HepG2 (cell line): ENCODE measurements around the gene GJC1. TPM values are rescaled to one million over a fixed set of nuclear protein-coding genes. Genes with fewer than 3 reads are reported as not detected.

Source experiments
- ATAC-seq: fragments of 200-7000 bp; cut with Tn5 transposase; 3 replicates; pipeline ENCODE4 v1.9.1; 2020; ENCODE audit warnings: mild to moderate bottlenecking, moderate library complexity
- BruUV-seq: library from RNA; stranded (reverse); fragments of 400-500 nt; replicated peaks from 2 replicates; lab custom pipeline; 2021; lab: Mats Ljungman, UMichigan
- CTCF ChIA-PET: fragments of 300-600 bp; formaldehyde crosslinking; extraction: SDS; loops from one replicate; lab custom pipeline; 2021; ENCODE audit warnings: low total read pairs, inconsistent platforms, low intra/inter-chr PET ratio; lab: Yijun Ruan, JAX
- POLR2A ChIA-PET: fragments of 350-600 bp; sonication (Branson Sonifier 250); formaldehyde crosslinking; loops from one replicate; lab custom pipeline; 2020; ENCODE audit warnings: antibody characterized with exemption, inconsistent platforms; lab: Yijun Ruan, JAX
- DNase-seq: peaks from one replicate; pipeline ENCODE4 v3.0.0-alpha.2; 2015; ENCODE audit warnings: low spot score
- FAIRE-seq: peaks from 3 replicates; lab custom pipeline; 2011; peaks lifted over from hg19 to GRCh38; lab: Jason Lieb, UNC
- H2AFZ ChIP-seq: one replicate; pipeline ENCODE4 v1.6.1; 2011; ENCODE audit warnings: low read length, inconsistent platforms
- H3K27ac ChIP-seq: fragments of 300-600 bp; 3 replicates; pipeline ENCODE4 v1.8.0; 2011; ENCODE audit warnings: mixed run types, mild to moderate bottlenecking, mixed read lengths, low read length, inconsistent platforms; ENCODE audit not compliant: insufficient read depth; ENCODE audit errors: extremely low read length
- H3K27me3 ChIP-seq, 2 experiments: fragments of 200-600 bp in 1 of 2; 2 replicates in 1 of 2; 3 replicates in 1 of 2; pipeline versions ENCODE4 v1.6.0 to v1.8.0; 2011; ENCODE audit warnings: low read length in 2 of 2, mild to moderate bottlenecking in 2 of 2, moderate library complexity in 2 of 2, inconsistent platforms in 1 of 2; ENCODE audit not compliant: insufficient read depth in 2 of 2, control insufficient read depth in 1 of 2
- H3K36me3 ChIP-seq, 2 experiments: fragments of 200-600 bp in 1 of 2; replicated peaks in 1 of 2; 2 replicates in 1 of 2; 3 replicates in 1 of 2; pipeline versions ENCODE4 v1.5.1 to v1.8.0; 2011; ENCODE audit warnings: low read length in 2 of 2, inconsistent platforms in 1 of 2; ENCODE audit not compliant: insufficient read depth in 2 of 2, control insufficient read depth in 1 of 2
- H3K4me1 ChIP-seq: 2 replicates; pipeline ENCODE4 v1.5.1; 2012; ENCODE audit warnings: low read length, inconsistent platforms; ENCODE audit not compliant: insufficient read depth
- H3K4me2 ChIP-seq: 2 replicates; pipeline ENCODE4 v1.6.0; 2011; ENCODE audit warnings: low read depth, low read length, inconsistent platforms
- H3K4me3 ChIP-seq, 3 experiments: fragments of 200-600 bp in 1 of 3; sonication (generic), shearing (Covaris generic) in 1 of 3; replicated peaks in 1 of 3; 2 replicates each; pipeline ENCODE4 v1.5.1; 2011 to 2016; ENCODE audit warnings: low read length in 3 of 3, inconsistent platforms in 2 of 3, low read depth in 2 of 3, mild to moderate bottlenecking in 2 of 3, control low read depth in 1 of 3, mixed read lengths in 1 of 3; ENCODE audit not compliant: insufficient read depth in 1 of 3
- H3K79me2 ChIP-seq: one replicate; pipeline ENCODE4 v1.6.1; 2011; ENCODE audit warnings: low read length, inconsistent platforms; ENCODE audit not compliant: insufficient read depth
- H3K9ac ChIP-seq: 2 replicates; pipeline ENCODE4 v1.6.0; 2011; ENCODE audit warnings: mild to moderate bottlenecking, low read depth, low read length, inconsistent platforms; ENCODE audit not compliant: insufficient read depth
- H3K9me3 ChIP-seq: 2 replicates; pipeline ENCODE4 v1.5.1; 2012; ENCODE audit warnings: mild to moderate bottlenecking, low read length
- H4K20me1 ChIP-seq: 2 replicates; pipeline ENCODE4 v1.6.0; 2011; ENCODE audit warnings: inconsistent platforms, mild to moderate bottlenecking, low read length, moderate library complexity; ENCODE audit not compliant: insufficient read depth
- CENPX ChIP-seq: sonication (generic); formaldehyde crosslinking; IDR thresholded peaks from 2 replicates; pipeline ENCODE4 v1.9.0; 2021; ENCODE audit warnings: mild to moderate bottlenecking, missing genetic modification reagents, moderate library complexity
- EHMT2 ChIP-seq: fragments of 200-600 bp; sonication (generic); IDR thresholded peaks from 2 replicates; pipeline ENCODE4 v1.7.0; 2017; ENCODE audit warnings: antibody characterized with exemption, low read depth, low read length, borderline replicate concordance
- ETV5 ChIP-seq: IDR thresholded peaks from 2 replicates; pipeline ENCODE4 v1.6.1; 2018; ENCODE audit warnings: missing biosample characterization, missing genetic modification reagents, inconsistent platforms, borderline replicate concordance
- HDAC2 ChIP-seq: sonication (generic); formaldehyde crosslinking; IDR thresholded peaks from 2 replicates; pipeline ENCODE4 v1.4.0; 2020; ENCODE audit warnings: missing genetic modification reagents
- KDM4B ChIP-seq: sonication (generic); formaldehyde crosslinking; IDR thresholded peaks from 2 replicates; pipeline ENCODE4 v1.4.0; 2020; ENCODE audit warnings: missing genetic modification reagents
- NR3C1 ChIP-seq: sonication (generic); formaldehyde crosslinking; IDR thresholded peaks from 2 replicates; pipeline ENCODE4 v1.4.0; 2020; ENCODE audit warnings: missing genetic modification reagents
- PREB ChIP-seq: sonication (generic); formaldehyde crosslinking; IDR thresholded peaks from 2 replicates; pipeline ENCODE4 v1.4.0; 2020; ENCODE audit warnings: missing genetic modification reagents
- RFX1 ChIP-seq: fragments of 450-650 bp; IDR thresholded peaks from 2 replicates; pipeline ENCODE4 v1.6.1; 2017
- SMAD3 ChIP-seq: sonication (generic); formaldehyde crosslinking; IDR thresholded peaks from 2 replicates; pipeline ENCODE4 v1.4.0; 2020; ENCODE audit warnings: missing genetic modification reagents
- TCF12 ChIP-seq, 2 experiments: fragments of 450-650 bp in 1 of 2; sonication (generic) in 1 of 2; formaldehyde crosslinking in 1 of 2; IDR thresholded peaks; 2 replicates each; pipeline versions ENCODE4 v1.6.1 to v1.8.0; 2017 to 2022; ENCODE audit warnings: antibody characterized with exemption in 1 of 2, mild to moderate bottlenecking in 1 of 2, missing genetic modification reagents in 1 of 2, moderate library complexity in 1 of 2
- THAP11 ChIP-seq: IDR thresholded peaks from 2 replicates; pipeline ENCODE4 v1.6.1; 2016; ENCODE audit warnings: missing biosample characterization, missing genetic modification reagents
- TRIM24 ChIP-seq: sonication (generic); formaldehyde crosslinking; IDR thresholded peaks from 2 replicates; pipeline ENCODE4 v1.8.0; 2022; ENCODE audit warnings: mild to moderate bottlenecking, missing genetic modification reagents
- ZNF678 ChIP-seq: sonication (generic); formaldehyde crosslinking; IDR thresholded peaks from 2 replicates; pipeline ENCODE4 v1.4.0; 2020; ENCODE audit warnings: mild to moderate bottlenecking, missing genetic modification reagents
- ZNF775 ChIP-seq: sonication (generic); formaldehyde crosslinking; IDR thresholded peaks from 2 replicates; pipeline ENCODE4 v1.4.0; 2020; ENCODE audit warnings: missing genetic modification reagents, mild to moderate bottlenecking, moderate library complexity, borderline replicate concordance
- WGBS: methylation state at CpG from one replicate; pipeline ENCODE4 v1.1.6; 2017; ENCODE audit warnings: low lambda C conversion rate; 5-methylcytosine and 5-hydroxymethylcytosine counted together
- in situ Hi-C: cut with HindIII; loops from 2 replicates; pipeline ENCODE4 v1.10.0; 2017; ENCODE audit warnings: low pct_unique_long_range_greater_than_20kb; ENCODE audit not compliant: extremely low pct_ligation_motif_present
- intact Hi-C: fragments of 100-400 bp; cut with micrococcal nuclease; formaldehyde crosslinking; loops from one replicate; pipeline ENCODE4 v1.10.0; 2022; ENCODE audit not compliant: unreplicated experiment
- polyA plus RNA-seq, 8 experiments: library from polyadenylated mRNA; depleted of rRNA in 3 of 8; stranded (reverse) in 7 of 8; unstranded in 1 of 8; fragments of >200 nt; fragmentation: Illumina TruSeq in 4 of 8; extraction: Trizol in 4 of 8; gene quantifications; 2 replicates each; pipeline versions ENCODE4 v1.2.1 to v1.2.3, GENCODE V29; 2011 to 2016; ENCODE audit warnings: low read depth in 4 of 8, missing spikeins in 1 of 8, mixed read lengths in 1 of 8; ENCODE audit not compliant: insufficient read depth in 1 of 8
- total RNA-seq, 5 experiments: library from RNA; depleted of rRNA; stranded (reverse); fragments of >200 nt; fragmentation: Illumina TruSeq; extraction: Trizol; gene quantifications; 2 replicates each; pipeline ENCODE4 v1.2.3, GENCODE V29; 2016; ENCODE audit warnings: low read depth in 1 of 5
- TF ChIP-seq, protein P1 (sequence below): sonication (generic); formaldehyde crosslinking; IDR thresholded peaks from 2 replicates; pipeline ENCODE4 v1.4.0; 2020; ENCODE audit warnings: missing genetic modification reagents

GJC1 gene
- total and polyA plus RNA-seq, 2 of the 13 experiments (the other 11 are each of a cell fraction or from before 2014, with no cell fraction given): 1.7 TPM

- H3K79me2 ChIP-seq: no peaks in the 10 kb centered on the region
- TF ChIP-seq NR3C1 (no peak), TRIM24 (CRISPR knock-in tag) (no peak), CENPX (CRISPR knock-in tag) (no peak), KDM4B (CRISPR knock-in tag) (no peak), HDAC2 (CRISPR knock-in tag) (no peak), THAP11 (CRISPR knock-in tag) (no peak), PREB (CRISPR knock-in tag) (no peak), EHMT2 (no peak), SMAD3 (CRISPR knock-in tag) (no peak), ZNF775 (CRISPR knock-in tag) (no peak), ZNF678 (CRISPR knock-in tag) (no peak), TCF12 (IDR thresholded peaks at IDR 0.05) (no peak), TCF12 (CRISPR knock-in tag; IDR thresholded peaks at IDR 0.05) (no peak), RFX1 (no peak), ETV5 (no peak)
- TF ChIP-seq, protein P1, sequence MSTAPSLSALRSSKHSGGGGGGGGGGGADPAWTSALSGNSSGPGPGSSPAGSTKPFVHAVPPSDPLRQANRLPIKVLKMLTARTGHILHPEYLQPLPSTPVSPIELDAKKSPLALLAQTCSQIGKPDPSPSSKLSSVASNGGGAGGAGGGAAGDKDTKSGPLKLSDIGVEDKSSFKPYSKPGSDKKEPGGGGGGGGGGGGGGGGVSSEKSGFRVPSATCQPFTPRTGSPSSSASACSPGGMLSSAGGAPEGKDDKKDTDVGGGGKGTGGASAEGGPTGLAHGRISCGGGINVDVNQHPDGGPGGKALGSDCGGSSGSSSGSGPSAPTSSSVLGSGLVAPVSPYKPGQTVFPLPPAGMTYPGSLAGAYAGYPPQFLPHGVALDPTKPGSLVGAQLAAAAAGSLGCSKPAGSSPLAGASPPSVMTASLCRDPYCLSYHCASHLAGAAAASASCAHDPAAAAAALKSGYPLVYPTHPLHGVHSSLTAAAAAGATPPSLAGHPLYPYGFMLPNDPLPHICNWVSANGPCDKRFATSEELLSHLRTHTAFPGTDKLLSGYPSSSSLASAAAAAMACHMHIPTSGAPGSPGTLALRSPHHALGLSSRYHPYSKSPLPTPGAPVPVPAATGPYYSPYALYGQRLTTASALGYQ: no peak
- TF ChIP-seq, all 625 proteins: peak for 0
- Histone ChIP-seq H3K27me3 (peaks cover 0 to 5% of the 10 kb centered on the region in 2 experiments; a peak in 1 of 5 replicates), H3K4me2 (no peak overlapping the region), H3K9me3 (no peaks in the 10 kb centered on the region), H3K36me3 (no peaks in the 10 kb centered on the region), H4K20me1 (no peaks in the 10 kb centered on the region), H2AFZ (no peak overlapping the region), H3K9ac (no peak overlapping the region), H3K27ac (no peak overlapping the region), H3K4me1 (peaks cover 14% of the 10 kb centered on the region; the same call in 1 of the 2 replicates), H3K4me3 (no peak overlapping the region)
- ChIA-PET POLR2A (no interaction called here), CTCF (no interaction called here)
- 75% methylated on average over 3 of the region's 3 CpGs for whole genome bisulfite sequencing
- BruUV-seq: no TSS peak
- ATAC-seq: no peak
- FAIRE-seq: no peak
- in situ Hi-C loops: no loop called here
- DNase-seq: no peak
- intact Hi-C loops: no loop called here
Measured at GRCh38 chr17:44840936-44841335, 10.8 kb upstream of the GJC1 start.
